ENCODE measurements around the gene EML4. TPM values are rescaled to one million over a fixed set of nuclear protein-coding genes. Genes with fewer than 3 reads are reported as not detected.

Gene EML4
- total and polyA plus RNA-seq, 2 of the 13 experiments (the other 11 are each of a cell fraction or from before 2014, with no cell fraction given): 243 to 476 TPM

- TF ChIP-seq ZNF687 (CRISPR knock-in tag; IDR thresholded peaks at IDR 0.05) (peak; percentile 24), FOSL1 (CRISPR knock-in tag; IDR thresholded peaks at IDR 0.05; ENCODE audit: borderline replicate concordance) (no peak), ZNF720 (CRISPR knock-in tag; IDR thresholded peaks at IDR 0.05) (no peak), ZNF501 (CRISPR knock-in tag; IDR thresholded peaks at IDR 0.05) (peak; percentile 55; the same call in 1 of the 2 replicates), PTBP1 (IDR thresholded peaks at IDR 0.05; ENCODE audit: low read depth, low read length, poor library complexity, severe bottlenecking) (no peak), JARID2 (CRISPR knock-in tag; IDR thresholded peaks at IDR 0.05; ENCODE audit: insufficient replicate concordance) (peak; percentile 13), ZNF138 (CRISPR knock-in tag; IDR thresholded peaks at IDR 0.05; ENCODE audit: low read depth) (no peak), SAP130 (CRISPR knock-in tag; IDR thresholded peaks at IDR 0.05; ENCODE audit: low read depth) (no peak), SMARCE1 (IDR thresholded peaks at IDR 0.05; ENCODE audit: borderline replicate concordance) (no peak), UBTF (CRISPR knock-in tag; IDR thresholded peaks at IDR 0.05) (0 out of 2 replicates have a peak, but pooled peaks have one; percentile 17), CENPT (CRISPR knock-in tag; IDR thresholded peaks at IDR 0.05; ENCODE audit: low read depth) (no peak), ARID4A (CRISPR knock-in tag; IDR thresholded peaks at IDR 0.05; ENCODE audit: borderline replicate concordance) (no peak)
Measured at GRCh38 chr2:42192010-42192373, 22.8 kb downstream of the EML4 start (continued).

All from HepG2 (cell line).